HEK293 (cell line): ENCODE measurements around the gene OR8D2.

Experiments used
- CTCF ChIA-PET: fragments of 350-600 bp; formaldehyde crosslinking; extraction: SDS; loops from one replicate; lab custom pipeline; 2021; ENCODE audit warnings: antibody characterized with exemption; lab: Yijun Ruan, JAX
- POLR2A ChIA-PET: fragments of 300-600 bp; formaldehyde crosslinking; extraction: SDS; loops from one replicate; lab custom pipeline; 2020; ENCODE audit warnings: antibody characterized with exemption, inconsistent platforms; lab: Yijun Ruan, JAX
- H3K27ac ChIP-seq: fragments of 200-500 bp; sonication (Bioruptor generic); 2 replicates; pipeline ENCODE4 v1.5.1; 2014; ENCODE audit warnings: low read depth, low read length, control low read depth, inconsistent platforms; ENCODE audit errors: extremely low read depth
- H3K36me3 ChIP-seq, 2 experiments: fragments of 200-500 bp in 1 of 2; sonication (Bioruptor generic) in 1 of 2; 1 replicate in 1 of 2; 2 replicates in 1 of 2; pipeline ENCODE4 v1.5.1; 2014 to 2017; ENCODE audit warnings: inconsistent platforms in 2 of 2, low read length in 2 of 2; ENCODE audit not compliant: control insufficient read depth in 2 of 2, insufficient read depth in 1 of 2
- H3K4me1 ChIP-seq: fragments of 200-500 bp; sonication (Bioruptor generic); 2 replicates; pipeline ENCODE4 v1.5.1; 2014; ENCODE audit warnings: mild to moderate bottlenecking, low read length, inconsistent platforms; ENCODE audit not compliant: control insufficient read depth, insufficient read depth
- H3K4me3 ChIP-seq: 2 replicates; pipeline ENCODE4 v1.5.1; 2011; ENCODE audit warnings: low read depth, mild to moderate bottlenecking, control low read depth, low read length, moderate library complexity
- H3K9me3 ChIP-seq: fragments of 200-500 bp; sonication (Bioruptor generic); 2 replicates; pipeline ENCODE4 v1.5.1; 2014; ENCODE audit warnings: low read depth, low read length, inconsistent platforms; ENCODE audit not compliant: control insufficient read depth, insufficient read depth
- GFI1B ChIP-seq: fragments of 450-650 bp; formaldehyde crosslinking; IDR thresholded peaks from 2 replicates; pipeline ENCODE4 v1.5.1; 2016; ENCODE audit warnings: missing biosample characterization, missing genetic modification characterization
- KLF8 ChIP-seq: fragments of 450-650 bp; formaldehyde crosslinking; IDR thresholded peaks from 2 replicates; pipeline ENCODE4 v1.5.1; 2016; ENCODE audit warnings: missing biosample characterization, missing genetic modification characterization
- MEIS1 ChIP-seq: sonication (generic); formaldehyde crosslinking; IDR thresholded peaks from 2 replicates; pipeline ENCODE4 v1.8.1; 2022; ENCODE audit warnings: missing genetic modification reagents, mild to moderate bottlenecking, borderline replicate concordance
- WT1 ChIP-seq: fragments of 450-650 bp; formaldehyde crosslinking; IDR thresholded peaks from 2 replicates; pipeline ENCODE4 v1.5.1; 2016; ENCODE audit warnings: missing biosample characterization, missing genetic modification characterization
- ZFHX2 ChIP-seq: fragments of 450-650 bp; formaldehyde crosslinking; conservative IDR thresholded peaks from 2 replicates; pipeline ENCODE4 v1.5.1; 2016; ENCODE audit warnings: missing biosample characterization, missing genetic modification characterization
- ZNF155 ChIP-seq: fragments of 450-650 bp; formaldehyde crosslinking; IDR thresholded peaks from 2 replicates; pipeline ENCODE4 v1.5.1; 2016; ENCODE audit warnings: missing biosample characterization, missing genetic modification characterization
- ZNF169 ChIP-seq: fragments of 450-650 bp; formaldehyde crosslinking; IDR thresholded peaks from 2 replicates; pipeline ENCODE4 v1.5.1; 2016; ENCODE audit warnings: missing biosample characterization, missing genetic modification characterization
- ZNF354C ChIP-seq: fragments of 450-650 bp; formaldehyde crosslinking; IDR thresholded peaks from 2 replicates; pipeline ENCODE4 v1.5.1; 2016; ENCODE audit warnings: missing biosample characterization, missing genetic modification characterization, low read depth, borderline replicate concordance
- ZNF473 ChIP-seq: fragments of 450-650 bp; formaldehyde crosslinking; IDR thresholded peaks from 2 replicates; pipeline ENCODE4 v1.5.1; 2017; ENCODE audit warnings: missing biosample characterization, missing genetic modification characterization
- ZNF530 ChIP-seq: fragments of 450-650 bp; formaldehyde crosslinking; IDR thresholded peaks from 2 replicates; pipeline ENCODE4 v1.5.1; 2016; ENCODE audit warnings: low read depth, missing biosample characterization, missing genetic modification characterization
- ZNF571 ChIP-seq: fragments of 450-650 bp; formaldehyde crosslinking; IDR thresholded peaks from 2 replicates; pipeline ENCODE4 v1.5.0; 2017; ENCODE audit warnings: missing biosample characterization, missing genetic modification characterization
- ZNF664 ChIP-seq: fragments of 450-650 bp; formaldehyde crosslinking; IDR thresholded peaks from 2 replicates; pipeline ENCODE4 v1.5.1; 2016; ENCODE audit warnings: missing biosample characterization, missing genetic modification characterization
- ZNF701 ChIP-seq: fragments of 450-650 bp; formaldehyde crosslinking; IDR thresholded peaks from 2 replicates; pipeline ENCODE4 v1.5.1; 2016; ENCODE audit warnings: missing biosample characterization, missing genetic modification characterization
- ZNF792 ChIP-seq: fragments of 450-650 bp; formaldehyde crosslinking; IDR thresholded peaks from 2 replicates; pipeline ENCODE4 v1.5.1; 2016; ENCODE audit warnings: missing biosample characterization, missing genetic modification characterization
- TF ChIP-seq, protein P1 (sequence below): fragments of 450-650 bp; formaldehyde crosslinking; conservative IDR thresholded peaks from 2 replicates; pipeline ENCODE4 v1.5.1; 2016; ENCODE audit warnings: low read depth, missing biosample characterization, missing genetic modification characterization
- TF ChIP-seq, protein P2 (sequence below): fragments of 450-650 bp; formaldehyde crosslinking; IDR thresholded peaks from 2 replicates; pipeline ENCODE4 v1.5.1; 2016; ENCODE audit warnings: missing biosample characterization, missing genetic modification characterization
- TF ChIP-seq, protein P3 (sequence below): fragments of 450-650 bp; formaldehyde crosslinking; IDR thresholded peaks from 2 replicates; pipeline ENCODE4 v1.5.1; 2016; ENCODE audit warnings: missing biosample characterization, missing genetic modification characterization
- TF ChIP-seq, protein P4 (sequence below): fragments of 450-650 bp; formaldehyde crosslinking; IDR thresholded peaks from 2 replicates; pipeline ENCODE4 v1.5.1; 2017; ENCODE audit warnings: missing biosample characterization, missing genetic modification characterization
- TF ChIP-seq, protein P5 (sequence below): fragments of 450-650 bp; formaldehyde crosslinking; optimal IDR thresholded peaks from 2 replicates; pipeline ENCODE3; 2016; ENCODE audit warnings: missing biosample characterization, mild to moderate bottlenecking, missing genetic modification characterization

The OR8D2 gene

DNA sequence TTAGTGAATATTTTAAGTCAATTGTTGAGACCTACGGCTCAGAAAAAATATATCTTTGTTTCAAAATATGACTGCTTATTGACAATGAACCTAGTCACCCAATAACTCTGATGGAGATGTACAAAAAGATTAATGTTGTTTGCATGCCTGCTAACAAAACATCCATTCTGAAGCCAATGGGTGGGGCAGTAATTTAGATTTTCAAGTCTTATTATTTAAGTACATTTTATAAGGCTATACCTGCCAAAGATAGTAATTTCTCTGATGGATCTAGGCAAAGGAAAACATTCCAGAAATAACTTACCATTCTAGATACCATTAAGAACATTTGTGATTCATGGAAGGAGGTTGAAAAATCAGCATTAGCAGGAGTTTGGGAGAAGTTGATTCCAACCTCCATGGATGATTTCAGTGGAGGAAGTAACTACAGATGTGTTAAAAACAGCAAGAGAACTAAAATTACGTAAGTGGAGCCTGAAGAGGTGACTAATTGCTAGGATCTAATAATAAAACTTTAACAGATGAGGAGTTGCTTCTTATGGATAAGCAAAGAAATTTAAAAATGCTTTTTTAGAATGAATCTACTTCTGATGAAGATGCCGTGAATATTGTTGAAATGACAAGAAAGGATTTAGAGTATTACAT, 26.4 kb upstream of the OR8D2 start (continued):
- TF ChIP-seq, protein P1, sequence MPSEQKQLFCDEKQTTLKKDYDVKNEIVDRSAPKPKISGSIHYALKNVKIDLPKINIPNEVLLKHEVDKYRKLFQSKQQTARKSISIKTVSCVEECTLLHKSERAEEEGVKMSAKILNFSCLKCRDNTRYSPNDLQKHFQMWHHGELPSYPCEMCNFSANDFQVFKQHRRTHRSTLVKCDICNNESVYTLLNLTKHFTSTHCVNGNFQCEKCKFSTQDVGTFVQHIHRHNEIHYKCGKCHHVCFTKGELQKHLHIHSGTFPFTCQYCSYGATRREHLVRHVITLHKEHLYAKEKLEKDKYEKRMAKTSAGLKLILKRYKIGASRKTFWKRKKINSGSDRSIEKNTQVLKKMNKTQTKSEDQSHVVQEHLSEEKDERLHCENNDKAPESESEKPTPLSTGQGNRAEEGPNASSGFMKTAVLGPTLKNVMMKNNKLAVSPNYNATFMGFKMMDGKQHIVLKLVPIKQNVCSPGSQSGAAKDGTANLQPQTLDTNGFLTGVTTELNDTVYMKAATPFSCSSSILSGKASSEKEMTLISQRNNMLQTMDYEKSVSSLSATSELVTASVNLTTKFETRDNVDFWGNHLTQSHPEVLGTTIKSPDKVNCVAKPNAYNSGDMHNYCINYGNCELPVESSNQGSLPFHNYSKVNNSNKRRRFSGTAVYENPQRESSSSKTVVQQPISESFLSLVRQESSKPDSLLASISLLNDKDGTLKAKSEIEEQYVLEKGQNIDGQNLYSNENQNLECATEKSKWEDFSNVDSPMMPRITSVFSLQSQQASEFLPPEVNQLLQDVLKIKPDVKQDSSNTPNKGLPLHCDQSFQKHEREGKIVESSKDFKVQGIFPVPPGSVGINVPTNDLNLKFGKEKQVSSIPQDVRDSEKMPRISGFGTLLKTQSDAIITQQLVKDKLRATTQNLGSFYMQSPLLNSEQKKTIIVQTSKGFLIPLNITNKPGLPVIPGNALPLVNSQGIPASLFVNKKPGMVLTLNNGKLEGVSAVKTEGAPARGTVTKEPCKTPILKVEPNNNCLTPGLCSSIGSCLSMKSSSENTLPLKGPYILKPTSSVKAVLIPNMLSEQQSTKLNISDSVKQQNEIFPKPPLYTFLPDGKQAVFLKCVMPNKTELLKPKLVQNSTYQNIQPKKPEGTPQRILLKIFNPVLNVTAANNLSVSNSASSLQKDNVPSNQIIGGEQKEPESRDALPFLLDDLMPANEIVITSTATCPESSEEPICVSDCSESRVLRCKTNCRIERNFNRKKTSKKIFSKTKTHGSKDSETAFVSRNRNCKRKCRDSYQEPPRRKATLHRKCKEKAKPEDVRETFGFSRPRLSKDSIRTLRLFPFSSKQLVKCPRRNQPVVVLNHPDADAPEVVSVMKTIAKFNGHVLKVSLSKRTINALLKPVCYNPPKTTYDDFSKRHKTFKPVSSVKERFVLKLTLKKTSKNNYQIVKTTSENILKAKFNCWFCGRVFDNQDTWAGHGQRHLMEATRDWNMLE (tag by site-specific recombination): no peak
- TF ChIP-seq ZNF530 (tag by site-specific recombination): no peak

DNA sequence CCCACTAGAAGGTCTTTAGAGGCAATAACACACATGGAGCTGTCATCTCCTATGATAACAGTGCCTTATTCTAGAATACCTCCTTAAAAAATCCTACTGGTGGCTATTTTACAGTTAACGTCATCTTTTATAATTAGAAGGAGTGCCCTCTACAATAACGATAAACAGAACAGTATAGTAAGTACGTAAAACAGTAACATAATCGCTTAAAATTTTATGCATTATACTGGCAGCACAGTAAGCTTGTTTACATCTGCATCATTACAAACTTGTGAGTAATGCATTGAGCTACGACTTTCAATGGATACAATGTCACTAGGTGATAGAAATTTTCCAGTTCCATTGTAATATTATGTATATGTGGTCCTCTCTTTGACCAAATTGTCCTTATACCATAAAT, 24.3 kb upstream of the OR8D2 start:
- ChIA-PET CTCF (interaction anchor here (0.6 to 1.1 kb wide), 2 partner anchors 58 to 150 kb away, joined by 3 read pairs; no protein-coding TSS in a partner anchor), POLR2A (no interaction called here)
- no peak for TF ChIP-seq ZNF155 (tag by site-specific recombination)
- TF ChIP-seq, protein P2, sequence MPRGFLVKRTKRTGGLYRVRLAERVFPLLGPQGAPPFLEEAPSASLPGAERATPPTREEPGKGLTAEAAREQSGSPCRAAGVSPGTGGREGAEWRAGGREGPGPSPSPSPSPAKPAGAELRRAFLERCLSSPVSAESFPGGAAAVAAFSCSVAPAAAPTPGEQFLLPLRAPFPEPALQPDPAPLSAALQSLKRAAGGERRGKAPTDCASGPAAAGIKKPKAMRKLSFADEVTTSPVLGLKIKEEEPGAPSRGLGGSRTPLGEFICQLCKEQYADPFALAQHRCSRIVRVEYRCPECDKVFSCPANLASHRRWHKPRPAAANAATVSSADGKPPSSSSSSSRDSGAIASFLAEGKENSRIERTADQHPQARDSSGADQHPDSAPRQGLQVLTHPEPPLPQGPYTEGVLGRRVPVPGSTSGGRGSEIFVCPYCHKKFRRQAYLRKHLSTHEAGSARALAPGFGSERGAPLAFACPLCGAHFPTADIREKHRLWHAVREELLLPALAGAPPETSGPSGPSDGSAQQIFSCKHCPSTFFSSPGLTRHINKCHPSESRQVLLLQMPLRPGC: no peak
- no peak for TF ChIP-seq WT1
- no peak for TF ChIP-seq KLF8 (tag by site-specific recombination)
- no peak for TF ChIP-seq ZNF354C
- no peak for TF ChIP-seq MEIS1
- TF ChIP-seq ZNF664: no peak
- no peak for TF ChIP-seq ZNF701 (tag by site-specific recombination)
- TF ChIP-seq ZFHX2 (tag by site-specific recombination): no peak
- TF ChIP-seq, protein P3, sequence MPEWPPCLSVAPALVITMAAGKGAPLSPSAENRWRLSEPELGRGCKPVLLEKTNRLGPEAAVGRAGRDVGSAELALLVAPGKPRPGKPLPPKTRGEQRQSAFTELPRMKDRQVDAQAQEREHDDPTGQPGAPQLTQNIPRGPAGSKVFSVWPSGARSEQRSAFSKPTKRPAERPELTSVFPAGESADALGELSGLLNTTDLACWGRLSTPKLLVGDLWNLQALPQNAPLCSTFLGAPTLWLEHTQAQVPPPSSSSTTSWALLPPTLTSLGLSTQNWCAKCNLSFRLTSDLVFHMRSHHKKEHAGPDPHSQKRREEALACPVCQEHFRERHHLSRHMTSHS (tag by site-specific recombination): no peak
- no peak for TF ChIP-seq ZNF169 (tag by site-specific recombination)
- no peak for TF ChIP-seq GFI1B
- no peak for TF ChIP-seq ZNF473
- TF ChIP-seq, protein P4, sequence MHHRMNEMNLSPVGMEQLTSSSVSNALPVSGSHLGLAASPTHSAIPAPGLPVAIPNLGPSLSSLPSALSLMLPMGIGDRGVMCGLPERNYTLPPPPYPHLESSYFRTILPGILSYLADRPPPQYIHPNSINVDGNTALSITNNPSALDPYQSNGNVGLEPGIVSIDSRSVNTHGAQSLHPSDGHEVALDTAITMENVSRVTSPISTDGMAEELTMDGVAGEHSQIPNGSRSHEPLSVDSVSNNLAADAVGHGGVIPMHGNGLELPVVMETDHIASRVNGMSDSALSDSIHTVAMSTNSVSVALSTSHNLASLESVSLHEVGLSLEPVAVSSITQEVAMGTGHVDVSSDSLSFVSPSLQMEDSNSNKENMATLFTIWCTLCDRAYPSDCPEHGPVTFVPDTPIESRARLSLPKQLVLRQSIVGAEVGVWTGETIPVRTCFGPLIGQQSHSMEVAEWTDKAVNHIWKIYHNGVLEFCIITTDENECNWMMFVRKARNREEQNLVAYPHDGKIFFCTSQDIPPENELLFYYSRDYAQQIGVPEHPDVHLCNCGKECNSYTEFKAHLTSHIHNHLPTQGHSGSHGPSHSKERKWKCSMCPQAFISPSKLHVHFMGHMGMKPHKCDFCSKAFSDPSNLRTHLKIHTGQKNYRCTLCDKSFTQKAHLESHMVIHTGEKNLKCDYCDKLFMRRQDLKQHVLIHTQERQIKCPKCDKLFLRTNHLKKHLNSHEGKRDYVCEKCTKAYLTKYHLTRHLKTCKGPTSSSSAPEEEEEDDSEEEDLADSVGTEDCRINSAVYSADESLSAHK (tag by site-specific recombination): no peak
- TF ChIP-seq, protein P5, sequence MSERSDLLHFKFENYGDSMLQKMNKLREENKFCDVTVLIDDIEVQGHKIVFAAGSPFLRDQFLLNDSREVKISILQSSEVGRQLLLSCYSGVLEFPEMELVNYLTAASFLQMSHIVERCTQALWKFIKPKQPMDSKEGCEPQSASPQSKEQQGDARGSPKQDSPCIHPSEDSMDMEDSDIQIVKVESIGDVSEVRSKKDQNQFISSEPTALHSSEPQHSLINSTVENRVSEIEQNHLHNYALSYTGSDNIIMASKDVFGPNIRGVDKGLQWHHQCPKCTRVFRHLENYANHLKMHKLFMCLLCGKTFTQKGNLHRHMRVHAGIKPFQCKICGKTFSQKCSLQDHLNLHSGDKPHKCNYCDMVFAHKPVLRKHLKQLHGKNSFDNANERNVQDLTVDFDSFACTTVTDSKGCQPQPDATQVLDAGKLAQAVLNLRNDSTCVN (tag by site-specific recombination): no peak
- TF ChIP-seq ZNF571 (tag by site-specific recombination): no peak
- no peak for TF ChIP-seq ZNF792 (tag by site-specific recombination)
- H3K4me3 ChIP-seq: no peak overlapping the region
- H3K36me3 ChIP-seq: no peaks in the 10 kb centered on the region
- no peaks in the 10 kb centered on the region for H3K4me1 ChIP-seq
- no peak overlapping the region for H3K27ac ChIP-seq
- H3K9me3 ChIP-seq: no peaks in the 10 kb centered on the region
